GM12864 (cell line): Measurements from ENCODE around the gene PIGP.

Experiments
- DNase-seq: peaks from one replicate; pipeline ENCODE4 v3.0.0-alpha.2; 2011; ENCODE audit warnings: low read depth
- H3K4me3 ChIP-seq: 2 replicates; pipeline ENCODE4 v1.5.1; 2011; ENCODE audit warnings: mild to moderate bottlenecking, low read depth, low read length, control low read depth
- TF ChIP-seq, protein P1 (sequence below): IDR thresholded peaks from 2 replicates; pipeline ENCODE4 v1.5.1; 2011; ENCODE audit warnings: low read depth, mild to moderate bottlenecking, moderate library complexity, low read length, control low read depth, inconsistent platforms; ENCODE audit errors: missing control alignments

The PIGP gene

DNA sequence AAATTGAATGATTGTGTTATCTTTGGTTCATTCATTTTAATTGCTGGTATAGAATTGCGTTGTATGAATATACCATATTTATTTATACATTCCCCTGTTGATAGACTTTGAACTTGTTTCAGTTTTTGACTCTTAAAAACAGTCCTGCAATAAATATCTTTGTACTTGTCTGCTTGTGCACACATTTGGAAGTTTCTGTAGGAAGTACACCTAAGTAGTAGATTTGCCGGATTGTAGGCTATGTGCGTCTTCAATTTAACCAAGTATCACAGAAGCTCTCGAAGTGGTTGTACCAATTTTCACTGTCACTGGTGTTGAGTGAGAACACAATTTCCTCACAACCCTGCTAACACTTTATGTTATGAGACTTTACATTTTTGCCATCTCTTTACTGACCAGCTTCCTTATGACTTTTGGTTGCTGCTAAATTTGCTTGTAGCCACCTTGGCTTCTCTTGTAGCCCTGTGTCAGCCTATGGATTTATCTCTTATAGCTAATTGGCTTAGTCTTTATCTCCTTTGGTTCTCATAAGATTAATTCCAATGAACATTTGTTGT lies 2.4 kb upstream of the PIGP start:
- TF ChIP-seq, protein P1, sequence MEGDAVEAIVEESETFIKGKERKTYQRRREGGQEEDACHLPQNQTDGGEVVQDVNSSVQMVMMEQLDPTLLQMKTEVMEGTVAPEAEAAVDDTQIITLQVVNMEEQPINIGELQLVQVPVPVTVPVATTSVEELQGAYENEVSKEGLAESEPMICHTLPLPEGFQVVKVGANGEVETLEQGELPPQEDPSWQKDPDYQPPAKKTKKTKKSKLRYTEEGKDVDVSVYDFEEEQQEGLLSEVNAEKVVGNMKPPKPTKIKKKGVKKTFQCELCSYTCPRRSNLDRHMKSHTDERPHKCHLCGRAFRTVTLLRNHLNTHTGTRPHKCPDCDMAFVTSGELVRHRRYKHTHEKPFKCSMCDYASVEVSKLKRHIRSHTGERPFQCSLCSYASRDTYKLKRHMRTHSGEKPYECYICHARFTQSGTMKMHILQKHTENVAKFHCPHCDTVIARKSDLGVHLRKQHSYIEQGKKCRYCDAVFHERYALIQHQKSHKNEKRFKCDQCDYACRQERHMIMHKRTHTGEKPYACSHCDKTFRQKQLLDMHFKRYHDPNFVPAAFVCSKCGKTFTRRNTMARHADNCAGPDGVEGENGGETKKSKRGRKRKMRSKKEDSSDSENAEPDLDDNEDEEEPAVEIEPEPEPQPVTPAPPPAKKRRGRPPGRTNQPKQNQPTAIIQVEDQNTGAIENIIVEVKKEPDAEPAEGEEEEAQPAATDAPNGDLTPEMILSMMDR = no peak
- DNase-seq = no peak
- H3K4me3 ChIP-seq = no peak overlapping the region

GRCh38 chr21:37074546-37074945 lies 1.7 kb upstream of the PIGP start:
- H3K4me3 ChIP-seq = peak overlapping the region; percentile 78
- TF ChIP-seq, protein P1 = no peak
- no peak for DNase-seq

DNA sequence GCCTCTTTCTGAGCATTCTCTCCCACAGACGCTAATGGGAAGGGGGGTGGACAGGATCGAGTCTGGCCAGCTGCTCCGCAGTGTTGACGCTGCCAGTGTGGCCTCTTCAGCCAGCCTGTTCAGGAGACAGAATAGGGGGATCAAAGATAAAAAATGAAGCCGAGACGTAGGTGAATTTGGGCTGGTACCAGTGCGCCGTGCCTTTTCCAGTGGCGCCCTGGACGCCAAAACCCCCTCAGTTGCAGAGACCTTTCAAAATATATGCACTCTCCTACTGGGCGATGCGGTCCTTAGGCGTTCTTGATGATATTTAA lies 1.3 kb upstream of the PIGP start:
- DNase-seq = no peak
- peak overlapping the region; percentile 78 for H3K4me3 ChIP-seq
- TF ChIP-seq, protein P1 = no peak

DNA sequence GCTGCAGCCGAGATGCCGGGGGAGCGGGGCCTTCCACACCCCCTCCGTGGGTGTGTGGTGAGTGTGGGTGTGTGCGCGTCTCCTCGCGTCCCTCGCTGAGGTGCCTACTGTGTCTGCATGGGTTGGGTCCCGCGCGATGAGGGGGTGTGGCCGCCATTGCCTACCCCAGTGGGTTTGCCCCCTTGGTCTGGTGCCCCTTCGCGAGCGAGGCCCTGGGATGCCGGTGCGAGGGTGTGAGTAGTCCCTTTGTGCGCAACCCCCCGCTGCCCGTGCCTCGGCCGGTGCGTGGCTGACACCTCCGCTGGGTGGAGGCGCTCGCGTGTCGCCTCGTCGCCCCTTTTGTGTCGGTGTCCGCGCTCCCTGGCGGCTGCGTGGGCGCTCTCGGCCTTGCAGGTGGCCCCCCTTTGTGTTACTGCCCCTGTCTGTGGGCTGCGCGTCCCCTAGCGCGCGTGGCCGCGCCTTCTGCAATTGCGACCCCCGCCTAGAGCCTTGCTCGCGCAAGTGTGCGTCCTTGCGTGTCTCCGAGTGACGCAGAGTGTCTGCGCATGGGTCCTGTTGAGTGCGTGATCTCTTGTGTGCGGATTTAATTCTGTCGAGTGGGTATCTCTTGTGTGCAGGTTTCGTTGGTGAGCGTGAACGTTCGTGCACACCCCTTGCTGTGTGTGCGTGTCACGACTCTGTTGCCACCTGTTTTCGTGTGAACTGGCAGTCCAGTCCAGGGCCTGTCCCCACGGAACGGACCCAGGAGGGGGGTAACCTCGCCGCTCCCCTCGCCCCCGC lies 736 bp upstream of the PIGP start:
- TF ChIP-seq, protein P1 = peak; percentile 26
- peak; percentile 39 for DNase-seq
- H3K4me3 ChIP-seq = peak overlapping the region; percentile 78

DNA sequence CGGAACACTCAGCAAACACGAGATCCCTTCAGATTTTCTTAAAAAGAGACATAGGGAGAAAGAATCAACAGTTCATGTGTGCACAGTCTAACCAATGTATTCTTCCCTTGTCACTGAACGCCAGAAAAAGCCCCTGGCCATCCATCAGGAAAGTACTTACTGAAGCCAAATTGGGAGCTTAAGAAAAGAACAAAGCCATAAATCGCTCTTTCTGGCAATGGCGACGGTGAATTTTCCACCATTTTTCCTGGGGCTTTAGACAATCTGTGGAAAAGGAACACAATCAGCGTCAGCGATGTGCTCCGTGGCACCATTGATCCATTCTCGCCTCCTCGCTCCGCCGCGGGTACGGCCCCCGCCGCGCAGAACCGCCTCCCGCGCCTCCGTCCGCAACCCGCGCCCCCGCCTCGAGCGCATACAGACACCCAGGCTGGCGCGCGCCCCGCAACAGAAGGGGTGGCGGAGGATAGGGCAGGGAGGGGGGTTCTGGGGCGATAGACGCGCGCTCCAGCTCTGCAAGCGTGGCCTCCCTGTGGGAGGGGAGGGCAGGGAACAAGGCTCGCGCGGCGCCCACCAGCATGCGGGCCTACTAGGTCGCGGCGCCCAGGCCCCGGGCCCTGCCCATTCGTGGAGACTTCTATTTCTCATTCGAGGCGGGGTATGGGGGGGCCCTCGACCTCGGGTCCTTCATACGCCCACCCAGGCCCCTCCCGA lies 440 bp downstream of the PIGP start:
- no peak for DNase-seq
- H3K4me3 ChIP-seq = peak overlapping the region; percentile 74
- TF ChIP-seq, protein P1 = no peak

- peak overlapping the region; percentile 74 for H3K4me3 ChIP-seq
- TF ChIP-seq, protein P1 = no peak
- DNase-seq = no peak
Measured at GRCh38 chr21:37071561-37072273, 1.2 kb downstream of the PIGP start.
